Activated naive CD4-positive, alpha-beta T cell treated with anti-CD3 and anti-CD28 coated beads, Interleukin-2, amount 50 U/mL, for 16 hours (primary cell): ENCODE data around the gene GLS.

Source experiments
- DNase-seq: peaks from one replicate; pipeline ENCODE4 v3.0.0-alpha.2; 2020

The GLS gene

DNA sequence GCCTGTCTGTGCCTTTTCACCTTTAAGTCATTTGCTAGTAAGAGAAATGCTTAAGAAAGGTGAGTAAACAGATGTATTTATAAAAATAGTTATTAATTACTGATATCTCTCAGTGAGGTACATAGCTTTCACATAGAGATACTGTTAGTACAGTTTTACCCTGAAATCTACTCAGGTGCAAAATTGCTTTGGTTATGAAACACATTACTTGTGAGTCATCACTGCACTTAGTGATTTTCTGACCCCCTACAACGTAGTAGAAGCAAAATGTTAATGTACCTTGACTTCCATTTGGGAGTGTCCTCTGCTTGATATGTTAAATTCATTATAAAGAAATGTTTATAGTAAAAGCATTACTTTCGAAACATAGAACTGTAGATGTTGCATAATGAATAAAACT lies 6.5 kb downstream of the GLS start:
- DNase-seq = no peak

DNA sequence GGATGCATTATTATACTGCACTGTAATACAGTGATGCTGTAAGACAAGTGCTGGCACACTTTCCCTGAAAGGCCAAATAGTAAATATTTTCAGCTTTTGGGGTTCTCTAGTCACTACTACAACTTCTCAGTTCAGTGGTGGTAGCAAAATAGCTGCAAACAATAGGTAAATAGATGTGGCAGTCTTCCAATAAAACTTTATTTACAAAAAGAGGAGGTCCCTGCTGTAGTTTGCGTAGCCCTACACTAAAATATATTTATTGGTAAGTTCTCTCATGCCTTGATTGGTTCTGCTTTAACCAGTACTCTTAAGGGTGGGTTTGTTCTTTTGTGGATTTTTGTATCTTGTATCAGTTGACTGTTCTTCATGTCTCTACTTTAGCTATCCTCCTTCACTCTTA lies 7.8 kb downstream of the GLS start:
- no peak for DNase-seq

DNA sequence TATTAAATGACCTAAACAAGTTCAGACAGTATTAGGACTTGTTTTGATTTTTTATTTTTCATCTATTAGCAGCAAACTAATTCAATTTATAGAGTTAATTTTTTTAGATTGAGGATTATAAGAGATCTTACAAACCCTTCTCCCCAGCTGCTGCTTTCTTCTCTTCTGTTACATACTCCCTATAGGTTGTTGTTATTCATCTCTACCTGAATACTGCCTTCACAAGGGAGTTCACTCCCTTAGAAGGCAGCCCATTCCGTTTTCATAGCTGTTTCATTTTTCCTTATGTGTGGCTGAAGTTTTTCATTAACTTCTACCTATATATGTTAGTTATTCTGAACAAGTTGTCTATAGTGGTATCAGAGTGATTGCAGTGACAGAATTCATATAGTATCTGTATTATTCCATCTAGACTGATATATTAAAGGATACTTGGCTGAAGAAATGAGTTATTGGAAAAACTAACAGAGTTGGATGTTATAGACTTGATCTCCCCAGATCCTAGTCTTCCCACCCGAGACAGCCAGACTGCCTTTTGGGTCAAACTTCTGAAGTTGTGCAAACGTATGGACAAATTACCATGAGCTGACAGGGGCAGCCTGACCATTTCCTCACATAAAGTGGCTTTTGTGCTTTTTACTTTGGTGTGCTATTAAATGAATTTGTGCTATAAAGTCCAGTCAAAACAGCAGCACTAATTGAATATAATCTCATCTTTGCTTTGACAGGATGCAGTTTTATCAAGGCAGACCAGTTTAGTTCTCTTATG lies 8.7 kb downstream of the GLS start:
- DNase-seq = no peak

DNA sequence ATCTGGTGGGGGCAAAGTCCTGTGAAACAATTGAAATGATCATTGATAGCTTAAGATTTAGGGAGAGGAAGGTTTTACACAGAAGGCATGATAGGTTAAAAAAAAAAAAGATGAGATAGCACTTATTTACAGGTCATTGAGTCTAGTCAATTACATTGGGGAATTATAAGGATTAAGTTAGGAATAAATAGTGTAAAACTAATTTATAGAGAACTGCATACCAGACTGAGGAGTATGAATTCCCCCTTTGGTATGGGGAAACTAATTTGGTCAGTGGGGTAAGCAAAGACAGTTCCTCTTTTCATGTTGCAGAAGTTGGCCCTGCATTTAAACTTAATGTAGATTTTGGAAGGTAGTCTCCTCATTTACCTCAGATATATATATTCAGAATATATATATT lies 10.8 kb downstream of the GLS start:
- DNase-seq = no peak

DNA sequence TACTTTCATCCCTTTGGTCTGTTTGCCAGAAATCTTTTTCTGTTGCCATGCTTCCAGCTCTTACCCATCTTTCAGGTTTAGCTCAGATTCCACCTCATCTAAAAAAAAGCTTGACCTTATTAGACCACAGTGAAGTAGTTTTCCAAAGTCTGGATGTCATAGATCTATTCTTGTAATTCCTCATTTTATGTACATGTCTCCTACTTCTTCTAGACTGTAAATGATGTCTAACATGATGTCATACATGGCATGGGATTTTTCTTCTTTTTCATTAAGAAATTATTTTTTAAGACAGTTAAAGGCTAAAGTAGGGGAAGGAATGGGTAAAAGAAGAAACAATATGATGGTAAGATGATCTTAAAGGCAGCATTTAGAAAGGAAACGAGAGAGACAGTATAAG lies 11.3 kb downstream of the GLS start:
- no peak for DNase-seq

DNA sequence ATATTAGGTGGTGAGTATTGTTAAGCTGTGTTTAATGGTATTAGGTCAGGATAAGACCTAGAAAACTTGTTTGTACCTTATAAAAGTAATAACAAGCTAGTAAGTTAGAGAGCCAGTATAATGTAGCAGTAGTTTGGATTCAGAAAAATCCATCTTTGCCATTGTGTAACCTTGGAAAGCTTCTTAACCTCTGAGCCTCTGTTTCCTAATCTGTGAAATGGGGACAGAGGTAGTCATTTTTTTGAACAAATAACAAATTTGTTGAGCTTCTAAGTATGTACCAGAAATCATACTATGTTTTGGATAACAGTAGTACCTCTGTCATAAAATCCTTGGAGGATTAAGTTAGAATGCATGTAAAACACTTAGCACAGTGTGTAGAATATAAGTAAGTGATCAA lies 12.5 kb downstream of the GLS start:
- DNase-seq = no peak

DNA sequence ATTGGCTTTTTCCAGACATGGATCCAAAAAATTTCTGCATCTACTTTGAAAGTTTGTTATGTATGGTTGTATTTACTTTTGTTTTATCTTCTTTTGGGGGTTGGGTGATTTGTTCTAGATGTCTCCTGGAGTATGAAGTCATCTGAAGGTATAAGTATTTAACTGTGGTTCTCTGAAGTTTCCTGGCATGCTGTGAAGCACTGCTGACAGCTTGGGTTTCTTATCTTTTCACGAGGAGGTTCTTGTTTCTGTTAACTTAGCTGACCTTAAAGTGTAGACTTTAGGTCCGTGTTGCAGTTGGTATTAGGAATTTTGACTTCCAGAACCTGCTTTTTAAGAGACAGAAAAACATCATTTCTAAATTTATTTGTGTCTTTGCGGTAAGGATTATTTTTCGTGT lies 15.9 kb downstream of the GLS start:
- DNase-seq = no peak

DNA sequence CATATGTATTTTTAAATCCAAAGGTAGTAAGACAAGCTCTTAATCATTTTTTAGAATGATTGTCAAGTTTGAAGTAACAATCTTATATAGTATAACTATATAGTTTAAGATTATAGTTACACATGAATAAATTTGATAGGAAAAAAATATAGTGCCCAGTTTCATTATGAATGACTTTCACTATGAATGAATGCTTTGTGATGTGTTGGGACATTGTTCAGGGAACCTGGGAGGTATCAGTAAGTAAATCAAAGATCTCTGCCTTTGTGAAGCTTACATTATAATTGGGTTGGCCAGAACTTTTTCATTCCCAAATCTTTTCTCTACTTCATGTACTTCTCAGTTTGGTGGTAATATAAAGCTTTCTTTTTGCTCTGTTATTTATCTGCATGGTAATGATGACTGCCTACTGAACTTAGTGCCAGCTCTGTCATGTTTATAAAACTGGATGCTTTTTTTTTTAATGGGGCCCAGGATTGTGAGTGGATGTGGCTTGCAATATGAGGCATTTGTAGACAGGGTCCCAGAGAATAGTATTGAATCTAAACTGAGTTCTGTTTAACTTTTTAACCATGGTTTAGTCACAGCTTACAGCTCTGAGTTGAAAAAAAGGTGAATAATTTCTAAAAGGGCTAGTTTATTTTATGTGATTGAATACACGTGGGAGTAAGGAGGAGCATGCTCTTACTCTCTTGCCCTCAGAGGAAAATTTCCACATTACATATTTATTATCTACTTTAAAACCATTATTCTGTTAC lies 23.3 kb downstream of the GLS start:
- no peak for DNase-seq

DNA sequence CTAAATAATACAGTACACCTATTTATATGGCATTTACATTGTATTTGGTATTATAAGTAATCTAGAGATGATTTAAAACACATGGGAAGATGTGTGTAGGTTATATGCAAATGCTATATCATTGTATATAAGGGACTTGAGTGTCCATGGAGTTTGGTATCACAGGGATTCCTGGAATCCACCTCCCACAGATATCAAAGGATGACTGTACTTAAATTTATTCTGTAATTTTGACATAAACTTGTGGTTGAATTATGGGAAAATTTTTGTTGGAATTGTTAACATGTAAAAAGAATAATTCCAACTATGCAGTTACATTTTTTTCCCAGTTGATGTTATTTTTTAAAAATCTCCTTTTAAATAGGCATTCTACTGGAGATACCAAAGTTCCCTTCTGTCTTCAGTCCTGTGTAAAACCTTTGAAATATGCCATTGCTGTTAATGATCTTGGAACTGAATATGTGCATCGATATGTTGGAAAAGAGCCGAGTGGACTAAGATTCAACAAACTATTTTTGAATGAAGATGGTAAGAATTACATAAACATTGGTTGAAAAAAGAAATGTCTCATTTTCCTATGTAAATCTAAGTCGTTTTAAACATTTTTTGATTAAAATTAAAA lies 24.1 kb downstream of the GLS start:
- DNase-seq = no peak

DNA sequence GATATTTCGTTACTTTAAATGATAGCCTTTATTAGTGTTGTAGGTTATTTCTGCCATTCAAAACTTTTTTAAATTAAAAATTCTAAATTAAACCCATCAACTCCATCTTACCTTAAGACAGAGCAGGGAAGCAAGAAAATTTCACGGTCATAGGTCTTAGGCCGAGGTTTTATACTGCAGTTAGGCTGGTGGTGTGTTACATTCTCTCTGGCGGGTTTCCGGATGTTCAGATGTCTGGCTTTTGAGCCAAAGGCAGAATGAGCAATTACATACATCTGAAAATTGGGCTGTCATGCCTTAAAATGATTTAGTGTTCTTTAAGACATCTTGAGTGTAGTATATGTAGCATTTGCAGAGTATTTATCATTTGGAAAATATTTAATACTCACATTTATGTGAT lies 27.9 kb downstream of the GLS start:
- no peak for DNase-seq

DNA sequence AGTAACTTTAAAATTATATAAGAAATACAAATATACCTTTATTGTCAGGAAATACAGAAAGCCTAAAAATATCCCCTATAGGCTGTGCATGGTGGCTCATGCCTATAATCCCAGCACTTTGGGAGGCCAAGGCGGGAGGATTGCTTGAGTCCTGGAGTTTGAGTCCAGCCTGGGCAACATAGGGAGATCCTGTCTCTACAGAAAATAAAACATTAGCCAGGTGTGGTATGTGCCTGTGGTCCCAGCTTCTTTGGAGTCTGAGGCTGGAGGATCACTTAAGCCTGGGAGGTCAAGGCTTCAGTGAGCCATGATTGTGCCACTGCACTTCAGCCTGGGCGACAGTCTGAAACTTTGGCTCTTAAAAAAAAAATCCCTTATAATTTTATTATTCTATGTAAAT lies 29.1 kb downstream of the GLS start:
- no peak for DNase-seq

DNA sequence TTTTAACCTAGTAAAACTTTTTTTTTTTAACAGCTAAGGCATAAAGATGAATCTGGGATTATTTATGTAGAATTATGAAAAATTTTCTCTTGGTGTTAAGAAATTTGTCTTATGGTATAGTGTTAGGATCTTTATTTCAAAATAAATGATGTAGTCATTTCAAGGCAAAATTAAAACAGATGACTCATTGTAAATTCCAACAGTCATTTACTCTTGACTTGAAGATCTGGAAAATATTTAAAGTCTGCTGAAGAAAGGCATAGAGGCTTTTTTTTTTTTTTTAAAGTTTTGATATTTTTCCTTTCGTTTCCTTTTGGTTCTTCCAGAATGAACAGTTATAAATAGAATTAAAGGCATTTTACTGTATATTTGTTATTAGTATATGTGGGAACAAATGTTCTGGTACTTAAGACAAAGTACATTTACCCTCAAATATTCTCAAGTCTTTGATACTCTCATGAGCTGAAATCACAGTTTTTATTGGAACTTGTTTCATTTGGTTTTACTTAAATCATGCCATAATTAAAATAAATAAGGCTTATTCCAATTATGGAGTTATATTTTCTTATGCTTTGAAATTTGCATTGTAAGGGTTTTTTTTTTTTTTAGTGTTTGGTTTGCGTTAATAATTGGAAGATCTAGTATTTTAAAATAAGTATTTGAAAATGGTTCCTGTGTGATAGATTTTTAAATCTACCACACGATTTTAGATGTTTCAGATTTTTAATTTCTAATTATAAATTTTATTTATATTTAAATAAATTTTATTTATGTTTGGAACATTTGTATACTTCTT lies 29.9 kb downstream of the GLS start:
- no peak for DNase-seq

DNA sequence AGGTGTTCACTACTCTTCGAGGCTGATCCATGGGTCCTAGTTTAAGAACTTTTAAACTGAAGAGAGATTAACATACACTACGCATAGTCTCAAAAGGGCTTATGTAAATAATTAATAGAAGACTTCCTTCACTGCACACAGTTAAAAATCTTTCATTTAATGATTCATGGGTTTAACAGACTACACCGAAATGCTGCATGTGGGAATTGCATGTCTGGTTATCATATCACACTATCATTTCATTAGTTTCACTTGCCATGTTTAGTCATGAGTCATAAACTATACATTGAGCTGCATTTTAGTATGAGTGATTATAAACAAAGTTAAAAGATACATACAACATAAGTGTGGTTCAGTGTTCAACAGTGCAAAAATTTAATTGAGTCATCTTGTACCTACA lies 31.2 kb downstream of the GLS start:
- DNase-seq = no peak

DNA sequence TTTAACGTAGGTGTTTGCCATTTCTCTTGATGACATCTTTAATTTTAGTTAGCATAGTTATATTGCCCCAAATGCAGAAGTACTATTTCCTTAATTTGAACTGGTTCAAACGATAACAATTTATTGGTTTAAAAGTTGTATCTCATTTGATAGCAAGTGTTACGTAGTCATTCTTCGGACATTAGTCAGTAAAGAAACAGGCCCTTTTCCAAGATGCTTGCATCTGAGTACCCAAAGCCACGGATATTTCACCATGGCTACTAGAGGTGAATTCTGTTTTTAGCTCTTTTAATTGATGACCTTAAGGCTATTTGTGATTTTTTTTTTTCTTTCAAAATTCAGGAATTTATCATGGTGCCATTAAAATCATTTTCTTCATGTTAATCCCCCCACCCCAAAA lies 32.1 kb downstream of the GLS start:
- no peak for DNase-seq

DNA sequence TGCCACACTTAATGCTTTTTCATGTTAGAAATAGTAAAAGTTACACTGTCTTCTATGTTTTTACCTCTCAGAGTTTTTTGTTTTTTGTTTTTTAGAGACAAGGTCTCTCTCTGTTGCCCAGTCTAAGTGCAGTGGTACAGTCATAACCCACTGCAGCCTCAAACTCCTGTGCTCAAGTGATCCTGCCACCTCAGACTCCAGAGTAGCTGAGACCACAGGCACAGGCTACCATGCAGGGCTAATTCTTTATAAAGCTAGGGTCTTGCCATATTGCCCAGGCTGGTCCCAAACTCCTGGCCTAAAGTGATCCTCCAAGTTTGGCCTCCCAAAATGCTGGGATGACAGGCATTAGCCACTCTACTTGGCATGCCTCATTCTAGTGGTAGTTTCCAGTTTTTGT lies 33.1 kb downstream of the GLS start:
- DNase-seq = no peak

DNA sequence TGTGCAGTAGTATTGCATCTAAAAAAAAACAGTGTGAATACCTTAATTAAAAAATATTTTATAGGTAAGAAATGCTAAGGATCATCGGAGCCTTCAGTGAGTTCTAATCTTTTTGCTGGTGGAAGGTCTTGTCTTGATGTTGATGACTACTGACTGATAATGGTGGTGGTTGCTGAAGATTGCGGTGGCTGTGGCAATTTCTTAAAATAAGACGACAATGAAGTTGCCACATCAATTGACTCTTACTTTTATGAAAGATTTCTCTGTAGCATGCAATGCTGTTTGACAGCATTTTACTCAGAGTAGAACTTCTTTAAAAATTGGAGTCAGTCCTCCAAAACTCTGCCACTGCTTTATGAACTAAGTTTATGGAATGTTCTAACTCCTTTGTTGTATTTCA lies 36.2 kb downstream of the GLS start:
- no peak for DNase-seq

DNA sequence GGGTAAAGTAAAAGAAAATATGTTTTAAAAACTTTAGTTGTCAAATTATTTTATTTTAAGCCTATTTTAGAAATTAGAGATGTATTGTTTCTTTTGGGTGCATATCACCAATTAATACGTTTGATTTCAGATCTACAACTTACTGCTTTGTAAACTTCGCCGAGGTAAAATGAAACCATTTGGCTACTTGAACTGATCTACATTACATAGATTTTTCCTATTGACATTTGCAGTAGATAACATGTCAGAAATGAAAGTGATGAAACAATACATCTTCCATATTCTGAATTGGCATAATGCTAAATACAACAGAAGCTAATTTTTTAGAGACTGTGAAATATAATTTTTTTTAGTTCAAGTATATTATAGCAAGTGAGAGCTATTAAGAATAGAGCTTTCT lies 39.5 kb downstream of the GLS start:
- DNase-seq = no peak

DNA sequence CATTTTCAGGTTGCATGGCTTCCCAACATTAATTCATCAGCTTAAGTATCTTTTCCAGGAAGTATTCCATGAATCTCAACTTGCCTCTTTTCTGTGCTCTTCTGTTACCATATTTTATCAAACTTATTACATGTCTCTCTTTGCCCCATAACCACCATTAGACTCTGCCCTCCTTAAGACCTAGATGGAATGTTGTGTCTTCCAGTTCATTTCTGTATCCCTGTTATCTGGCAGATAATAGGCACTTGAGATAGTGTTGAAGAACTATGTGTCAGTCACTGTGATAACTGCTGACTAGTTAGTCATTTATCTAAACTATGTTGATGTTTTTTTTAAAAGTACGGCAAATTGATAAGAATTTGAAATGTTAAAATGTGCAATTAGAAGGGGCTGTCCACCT lies 41.8 kb downstream of the GLS start:
- no peak for DNase-seq

DNA sequence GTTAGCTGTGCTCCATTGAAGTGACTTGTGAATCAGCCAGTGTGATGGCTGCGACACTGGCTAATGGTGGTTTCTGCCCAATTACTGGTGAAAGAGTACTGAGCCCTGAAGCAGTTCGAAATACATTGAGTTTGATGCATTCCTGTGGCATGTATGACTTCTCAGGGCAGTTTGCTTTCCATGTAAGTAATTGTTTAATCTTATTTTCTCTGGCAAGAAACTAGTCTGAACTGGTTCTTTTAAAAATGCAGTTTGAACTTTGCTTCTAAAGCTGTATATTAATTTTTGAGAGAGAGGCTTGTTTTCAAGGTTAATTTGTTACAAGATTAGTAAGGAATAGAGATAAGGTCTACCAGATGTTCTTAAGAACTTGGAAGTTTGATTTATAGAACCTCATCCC lies 46.7 kb downstream of the GLS start:
- DNase-seq = no peak

DNA sequence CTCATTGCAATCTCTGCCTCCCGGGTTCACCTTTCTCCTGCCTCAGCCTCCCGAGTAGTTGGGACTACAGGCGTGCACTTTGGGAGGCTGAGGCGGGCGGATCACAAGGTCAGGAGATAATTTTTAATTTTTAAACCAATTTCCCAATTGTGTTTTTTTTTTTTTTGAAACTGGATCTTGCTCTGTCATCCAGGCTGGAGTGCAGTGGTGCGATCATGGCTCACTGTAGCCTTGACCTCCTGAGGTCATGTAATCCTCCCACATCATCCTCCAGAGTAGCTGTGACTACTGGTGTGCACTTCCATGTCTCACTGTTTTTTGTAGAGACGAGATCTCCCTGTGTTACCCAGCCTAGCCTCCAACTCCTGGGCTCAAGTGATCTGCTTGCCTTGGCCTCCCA lies 49.3 kb downstream of the GLS start:
- no peak for DNase-seq

DNA sequence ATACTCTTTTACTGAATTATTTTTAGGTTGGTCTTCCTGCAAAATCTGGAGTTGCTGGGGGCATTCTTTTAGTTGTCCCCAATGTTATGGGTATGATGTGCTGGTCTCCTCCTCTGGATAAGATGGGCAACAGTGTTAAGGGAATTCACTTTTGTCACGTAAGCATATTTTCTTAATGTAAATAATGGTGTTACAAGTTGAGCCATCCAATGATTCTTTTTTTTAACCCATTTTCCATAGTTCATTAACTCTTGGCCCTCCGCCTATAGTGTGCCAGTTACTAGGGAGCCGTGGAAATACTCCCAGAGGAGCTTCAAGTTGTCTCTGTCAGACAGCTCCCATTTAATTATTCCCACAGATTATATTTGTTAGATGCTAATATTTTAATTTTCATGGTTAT lies 49.8 kb downstream of the GLS start:
- DNase-seq = no peak

DNA sequence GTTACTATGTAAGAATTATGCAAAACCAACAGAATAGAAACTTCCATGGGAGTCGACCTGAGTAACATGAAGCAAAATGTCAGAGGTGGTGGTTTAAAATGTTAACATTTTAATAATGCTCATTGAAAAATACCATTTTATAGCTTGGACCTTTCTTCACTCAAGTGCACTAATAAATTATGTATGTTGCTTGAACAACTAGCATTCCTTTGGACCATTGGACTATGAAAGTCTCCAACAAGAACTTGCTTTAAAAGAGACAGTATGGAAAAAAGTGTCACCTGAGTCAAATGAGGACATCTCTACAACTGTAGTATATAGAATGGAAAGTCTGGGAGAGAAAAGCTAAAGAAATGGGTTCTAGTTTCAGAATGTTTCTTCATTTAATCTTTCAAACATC lies 51.9 kb downstream of the GLS start:
- DNase-seq = no peak

DNA sequence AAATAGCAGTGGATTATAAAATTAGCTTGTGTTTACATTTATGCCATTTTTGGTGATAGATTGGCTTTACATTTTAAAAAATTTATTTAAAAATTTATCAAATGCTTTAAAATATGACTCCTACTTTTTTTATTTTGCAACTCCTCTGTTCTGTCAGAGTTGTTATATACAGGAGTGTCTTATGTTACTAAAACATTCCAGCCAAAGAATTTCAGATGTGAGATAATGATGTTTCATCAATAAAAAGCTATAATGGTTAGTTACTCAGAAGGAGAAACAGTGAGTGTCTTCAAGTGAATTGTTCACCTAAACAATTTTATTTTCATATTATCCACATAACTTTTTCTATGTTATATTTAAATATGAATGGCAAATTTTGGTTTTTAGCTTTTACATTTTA lies 52.7 kb downstream of the GLS start:
- no peak for DNase-seq

DNA sequence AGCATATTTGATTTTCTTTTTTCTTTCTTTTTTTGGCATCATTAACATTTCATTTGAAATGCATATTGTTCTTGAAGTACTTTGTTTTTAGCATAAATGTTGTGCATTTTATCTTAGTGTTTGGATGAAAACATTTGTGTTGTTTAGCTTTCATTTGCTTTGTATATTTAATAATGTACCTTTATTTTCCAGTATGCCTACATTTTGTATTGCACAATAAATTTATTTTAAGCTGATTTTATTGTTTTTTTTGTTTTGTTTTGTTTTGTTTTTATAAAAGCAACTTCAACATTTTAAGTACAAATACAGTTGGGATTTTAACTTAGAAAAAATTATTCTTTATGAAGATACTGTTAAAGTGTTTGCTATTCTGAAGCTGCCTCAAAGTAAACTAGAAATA lies 54.4 kb downstream of the GLS start:
- DNase-seq = no peak
